OCI-LY7 (cell line): ENCODE data around the gene SLC4A9.

ENCODE experiments used
- EZH2phosphoT487 ChIP-seq: fragments of 200-600 bp; sonication (generic); IDR thresholded peaks from 2 replicates; pipeline ENCODE4 v1.6.1; 2018; ENCODE audit warnings: low read depth, borderline replicate concordance, mild to moderate bottlenecking, mixed run types, antibody characterized with exemption, low read length, moderate library complexity, mixed read lengths
- TF ChIP-seq, protein P1 (sequence below): fragments of 200-600 bp; sonication (generic); conservative IDR thresholded peaks from 2 replicates; pipeline ENCODE4 v1.5.1; 2014; ENCODE audit warnings: mild to moderate bottlenecking, antibody characterized with exemption, low read length, moderate library complexity, mixed read lengths

DNA sequence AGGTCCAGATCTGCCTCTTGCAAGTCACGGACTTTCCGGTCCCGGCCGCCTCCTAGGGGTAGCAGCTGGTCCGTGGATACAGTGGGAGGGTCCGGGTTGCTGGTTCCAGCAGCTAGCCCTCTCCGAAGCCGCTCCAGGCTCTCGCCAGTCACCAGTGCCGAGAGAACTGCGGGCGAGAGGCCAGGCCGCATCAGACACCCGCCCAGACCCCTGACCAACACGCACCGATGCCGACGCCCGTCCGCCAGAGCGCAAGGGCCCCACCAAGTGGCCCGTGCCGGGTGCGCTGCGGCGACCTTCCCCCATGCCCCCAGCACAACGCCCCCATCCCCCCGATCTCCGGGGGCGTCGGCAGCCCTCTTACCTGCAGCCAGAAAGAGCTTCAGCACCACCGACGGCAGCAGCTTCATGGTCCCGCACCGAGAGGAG, 14.1 kb upstream of the SLC4A9 start:
- TF ChIP-seq, protein P1, sequence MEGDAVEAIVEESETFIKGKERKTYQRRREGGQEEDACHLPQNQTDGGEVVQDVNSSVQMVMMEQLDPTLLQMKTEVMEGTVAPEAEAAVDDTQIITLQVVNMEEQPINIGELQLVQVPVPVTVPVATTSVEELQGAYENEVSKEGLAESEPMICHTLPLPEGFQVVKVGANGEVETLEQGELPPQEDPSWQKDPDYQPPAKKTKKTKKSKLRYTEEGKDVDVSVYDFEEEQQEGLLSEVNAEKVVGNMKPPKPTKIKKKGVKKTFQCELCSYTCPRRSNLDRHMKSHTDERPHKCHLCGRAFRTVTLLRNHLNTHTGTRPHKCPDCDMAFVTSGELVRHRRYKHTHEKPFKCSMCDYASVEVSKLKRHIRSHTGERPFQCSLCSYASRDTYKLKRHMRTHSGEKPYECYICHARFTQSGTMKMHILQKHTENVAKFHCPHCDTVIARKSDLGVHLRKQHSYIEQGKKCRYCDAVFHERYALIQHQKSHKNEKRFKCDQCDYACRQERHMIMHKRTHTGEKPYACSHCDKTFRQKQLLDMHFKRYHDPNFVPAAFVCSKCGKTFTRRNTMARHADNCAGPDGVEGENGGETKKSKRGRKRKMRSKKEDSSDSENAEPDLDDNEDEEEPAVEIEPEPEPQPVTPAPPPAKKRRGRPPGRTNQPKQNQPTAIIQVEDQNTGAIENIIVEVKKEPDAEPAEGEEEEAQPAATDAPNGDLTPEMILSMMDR, result no peak; the same call in 1 of the 2 replicates
- no peak for TF ChIP-seq EZH2phosphoT487
